ENCODE results near the gene SPAG8. TPM values are rescaled to one million over a fixed set of nuclear protein-coding genes. Genes with fewer than 3 reads are reported as not detected.
A peak's percentile ranks its signal among the peaks of the same experiment; 100 is the strongest.

Gene SPAG8
- total and polyA plus RNA-seq, 2 donors from 2014 or later, result 2.4 to 6.1 TPM

GRCh38 chr9:35771534-35771933, 40.5 kb downstream of the SPAG8 start:
- no peaks in the 10 kb centered on the region for H3K36me3 ChIP-seq (ENCODE audit: control insufficient read depth in 2 of 3, insufficient read depth in 3 of 3, low read length in 3 of 3)
- peaks cover 0 to 17% (median 6%) of the 10 kb centered on the region in 3 donors for H3K4me1 ChIP-seq (ENCODE audit: control insufficient read depth in 2 of 3, insufficient read depth in 2 of 3, low read depth in 1 of 3, low read length in 3 of 3)
- intact Hi-C loops (cut with DNase I), result no loop called here
- no peaks in the 10 kb centered on the region for H3K27me3 ChIP-seq (ENCODE audit: control insufficient read depth, insufficient read depth, low read length)
- H3K9me3 ChIP-seq (ENCODE audit: control insufficient read depth in 2 of 3, insufficient read depth in 1 of 3, low read length in 3 of 3), result no peaks in the 10 kb centered on the region
- DNase-seq (peak in 2 of 5 donors; percentile 53 to 77), FAIRE-seq (no peak)
- no peak overlapping the region for H3K9ac ChIP-seq (ENCODE audit: low read length in 3 of 3)
- H3K4me3 ChIP-seq (ENCODE audit: low read length in 3 of 3), result no peak overlapping the region
- H3K27ac ChIP-seq (ENCODE audit: low read depth in 2 of 2, low read length in 2 of 2), result peak overlapping the region in 1 of 2 donors; percentile 46
- TF ChIP-seq CTCF (IDR thresholded peaks at IDR 0.05; ENCODE audit: borderline replicate concordance, extremely low read depth, insufficient read depth), result no peak

GRCh38 chr9:35771075-35771433, 41.0 kb downstream of the SPAG8 start:
- no peak overlapping the region for H3K9ac ChIP-seq (ENCODE audit: low read length in 3 of 3)
- H3K9me3 ChIP-seq (ENCODE audit: control insufficient read depth in 2 of 3, insufficient read depth in 1 of 3, low read length in 3 of 3), result no peaks in the 10 kb centered on the region
- H3K4me3 ChIP-seq (ENCODE audit: low read length in 3 of 3), result no peak overlapping the region
- H3K27me3 ChIP-seq (ENCODE audit: control insufficient read depth, insufficient read depth, low read length), result no peaks in the 10 kb centered on the region
- TF ChIP-seq CTCF (IDR thresholded peaks at IDR 0.05; ENCODE audit: borderline replicate concordance, extremely low read depth, insufficient read depth), result no peak
- FAIRE-seq (no peak), DNase-seq (no peak)
- peak overlapping the region in 1 of 2 donors; percentile 46 for H3K27ac ChIP-seq (ENCODE audit: low read depth in 2 of 2, low read length in 2 of 2)
- H3K36me3 ChIP-seq (ENCODE audit: control insufficient read depth in 2 of 3, insufficient read depth in 3 of 3, low read length in 3 of 3), result no peaks in the 10 kb centered on the region
- intact Hi-C loops (cut with DNase I), result no loop called here
- peaks cover 0 to 17% (median 6%) of the 10 kb centered on the region in 3 donors for H3K4me1 ChIP-seq (ENCODE audit: control insufficient read depth in 2 of 3, insufficient read depth in 2 of 3, low read depth in 1 of 3, low read length in 3 of 3)

GRCh38 chr9:35769763-35770162, 42.3 kb downstream of the SPAG8 start:
- TF ChIP-seq CTCF (IDR thresholded peaks at IDR 0.05; ENCODE audit: borderline replicate concordance, extremely low read depth, insufficient read depth), result no peak
- Histone ChIP-seq H3K4me1 (ENCODE audit: control insufficient read depth in 2 of 3, insufficient read depth in 2 of 3, low read depth in 1 of 3, low read length in 3 of 3) (peaks cover 0 to 11% (median 6%) of the 10 kb centered on the region in 3 donors), H3K27me3 (ENCODE audit: control insufficient read depth, insufficient read depth, low read length) (no peaks in the 10 kb centered on the region), H3K9ac (ENCODE audit: low read length in 3 of 3) (no peak overlapping the region), H3K36me3 (ENCODE audit: control insufficient read depth in 2 of 3, insufficient read depth in 3 of 3, low read length in 3 of 3) (no peaks in the 10 kb centered on the region), H3K9me3 (ENCODE audit: control insufficient read depth in 2 of 3, insufficient read depth in 1 of 3, low read length in 3 of 3) (no peaks in the 10 kb centered on the region), H3K4me3 (ENCODE audit: low read length in 3 of 3) (no peak overlapping the region), H3K27ac (ENCODE audit: low read depth in 2 of 2, low read length in 2 of 2) (no peak overlapping the region)
- intact Hi-C loops (cut with DNase I), result no loop called here
- DNase-seq, result no peak
- no peak for FAIRE-seq

GRCh38 chr9:35767458-35767857, 44.6 kb downstream of the SPAG8 start:
- Histone ChIP-seq H3K4me1 (ENCODE audit: control insufficient read depth in 2 of 3, insufficient read depth in 2 of 3, low read depth in 1 of 3, low read length in 3 of 3) (peaks cover 0 to 11% (median 6%) of the 10 kb centered on the region in 3 donors), H3K9ac (ENCODE audit: low read length in 3 of 3) (no peak overlapping the region), H3K4me3 (ENCODE audit: low read length in 3 of 3) (no peak overlapping the region), H3K9me3 (ENCODE audit: control insufficient read depth in 2 of 3, insufficient read depth in 1 of 3, low read length in 3 of 3) (no peaks in the 10 kb centered on the region), H3K27me3 (ENCODE audit: control insufficient read depth, insufficient read depth, low read length) (no peaks in the 10 kb centered on the region), H3K36me3 (ENCODE audit: control insufficient read depth in 2 of 3, insufficient read depth in 3 of 3, low read length in 3 of 3) (no peaks in the 10 kb centered on the region), H3K27ac (ENCODE audit: low read depth in 2 of 2, low read length in 2 of 2) (no peak overlapping the region)
- intact Hi-C loops (cut with DNase I), result no loop called here
- no peak for FAIRE-seq
- TF ChIP-seq CTCF (IDR thresholded peaks at IDR 0.05; ENCODE audit: borderline replicate concordance, extremely low read depth, insufficient read depth), result no peak
- no peak for DNase-seq
